ENCODE measurements around the gene NALCN. TPM values are rescaled to one million over a fixed set of nuclear protein-coding genes. Genes with fewer than 3 reads are reported as not detected.
"Not testable (repeated sequence)": the region's sequence is repeated elsewhere in the genome, so short reads cannot be mapped to it uniquely, and the experiment has no call there.

Gene NALCN
- polyA plus RNA-seq, 1 experiment: 2.2 TPM

GRCh38 chr13:101323601-101324000 lies 92.7 kb downstream of the NALCN start:
- H3K4me3 ChIP-seq (ENCODE audit: low read depth, low read length): no peak overlapping the region
- no peak overlapping the region for H3K27ac ChIP-seq (ENCODE audit: low read depth, low read length)
- ChIA-PET POLR2A (no interaction called here), CTCF (no interaction called here)
- no peak for TF ChIP-seq CTCF (IDR thresholded peaks at IDR 0.05; ENCODE audit: low read depth, low read length)
- no peak for DNase-seq (ENCODE audit: low read depth, low spot score)
- no peaks in the 10 kb centered on the region for H3K9me3 ChIP-seq (ENCODE audit: control insufficient read depth, insufficient read depth, low read length)
- H3K27me3 ChIP-seq (ENCODE audit: control insufficient read depth, insufficient read depth, low read length): no peaks in the 10 kb centered on the region

- Histone ChIP-seq H3K4me3 (ENCODE audit: low read depth, low read length) (no peak overlapping the region), H3K27me3 (ENCODE audit: control insufficient read depth, insufficient read depth, low read length) (no peaks in the 10 kb centered on the region), H3K9me3 (ENCODE audit: control insufficient read depth, insufficient read depth, low read length) (no peaks in the 10 kb centered on the region; the same call in 1 of the 2 replicates), H3K27ac (ENCODE audit: low read depth, low read length) (no peak overlapping the region)
- DNase-seq (ENCODE audit: low read depth, low spot score): no peak
- ChIA-PET POLR2A (no interaction called here), CTCF (no interaction called here)
- TF ChIP-seq CTCF (IDR thresholded peaks at IDR 0.05; ENCODE audit: low read depth, low read length): no peak
Measured at GRCh38 chr13:101317986-101318523, 98.3 kb downstream of the NALCN start.

GRCh38 chr13:101313479-101313878 lies 102.8 kb downstream of the NALCN start:
- H3K4me3 ChIP-seq (ENCODE audit: low read depth, low read length); CTCF ChIA-PET; DNase-seq (ENCODE audit: low read depth, low spot score); H3K27me3 ChIP-seq (ENCODE audit: control insufficient read depth, insufficient read depth, low read length); H3K9me3 ChIP-seq (ENCODE audit: control insufficient read depth, insufficient read depth, low read length); H3K27ac ChIP-seq (ENCODE audit: low read depth, low read length); POLR2A ChIA-PET: not testable (repeated sequence)

GRCh38 chr13:101309014-101309619 lies 107.2 kb downstream of the NALCN start:
- H3K27ac ChIP-seq (ENCODE audit: low read depth, low read length): no peak overlapping the region
- CTCF ChIA-PET: no interaction called here
- H3K27me3 ChIP-seq (ENCODE audit: control insufficient read depth, insufficient read depth, low read length): no peaks in the 10 kb centered on the region
- no peaks in the 10 kb centered on the region for H3K9me3 ChIP-seq (ENCODE audit: control insufficient read depth, insufficient read depth, low read length)
- TF ChIP-seq CTCF (IDR thresholded peaks at IDR 0.05; ENCODE audit: low read depth, low read length): no peak
- H3K4me3 ChIP-seq (ENCODE audit: low read depth, low read length): no peak overlapping the region
- DNase-seq (ENCODE audit: low read depth, low spot score): no peak
- POLR2A ChIA-PET: no interaction called here

GRCh38 chr13:101308247-101309013 lies 107.9 kb downstream of the NALCN start:
- TF ChIP-seq CTCF (IDR thresholded peaks at IDR 0.05; ENCODE audit: low read depth, low read length): no peak
- H3K9me3 ChIP-seq (ENCODE audit: control insufficient read depth, insufficient read depth, low read length): no peaks in the 10 kb centered on the region
- H3K27me3 ChIP-seq (ENCODE audit: control insufficient read depth, insufficient read depth, low read length): no peaks in the 10 kb centered on the region
- H3K4me3 ChIP-seq (ENCODE audit: low read depth, low read length): no peak overlapping the region
- peak overlapping the region; percentile 33 for H3K27ac ChIP-seq (ENCODE audit: low read depth, low read length)
- POLR2A ChIA-PET: no interaction called here
- no peak for DNase-seq (ENCODE audit: low read depth, low spot score)
- CTCF ChIA-PET: no interaction called here

Data from AG04450 (cell line).